HK-2 (cell line): ENCODE measurements around the gene DSC3.

Source experiments
- DNase-seq: peaks from one replicate; pipeline ENCODE4 v3.0.0-alpha.2; 2018; ENCODE audit not compliant: unreplicated experiment

The DSC3 gene

GRCh38 chr18:30971338-30971956 lies 71.1 kb downstream of the DSC3 start:
- DNase-seq, result no peak

- no peak for DNase-seq
Observed at GRCh38 chr18:30970196-30970816, 72.2 kb downstream of the DSC3 start.

- DNase-seq, result no peak
Observed at GRCh38 chr18:30969670-30970170, 72.8 kb downstream of the DSC3 start.

GRCh38 chr18:30967701-30968100 lies 74.8 kb downstream of the DSC3 start:
- no peak for DNase-seq

GRCh38 chr18:30965237-30965636 lies 77.3 kb downstream of the DSC3 start:
- no peak for DNase-seq

GRCh38 chr18:30960661-30961060 lies 81.9 kb downstream of the DSC3 start:
- no peak for DNase-seq

- no peak for DNase-seq
Observed at GRCh38 chr18:30957066-30957465, 85.5 kb downstream of the DSC3 start.

- DNase-seq, result no peak
Observed at GRCh38 chr18:30954262-30954661, 88.3 kb downstream of the DSC3 start.

GRCh38 chr18:30945761-30946160 lies 96.8 kb downstream of the DSC3 start:
- DNase-seq, result no peak

- DNase-seq, result no peak
Observed at GRCh38 chr18:30944773-30945417, 97.6 kb downstream of the DSC3 start.

- no peak for DNase-seq
Observed at GRCh38 chr18:30940952-30941539, 101.5 kb downstream of the DSC3 start.
